Lower lobe of right lung (tissue), 2 donors: Measurements from ENCODE around the gene KDM5B. TPM values are rescaled to one million over a fixed set of nuclear protein-coding genes. Genes with fewer than 3 reads are reported as not detected.

Experiments used
- ATAC-seq, 2 donors: fragments of 200-7000 bp; cut with Tn5 transposase; one replicate each; pipeline ENCODE4 v1.9.1; 2020 to 2022; ENCODE audit warnings: mild to moderate bottlenecking in 2 of 2, moderate library complexity in 2 of 2
- DNase-seq: peaks from one replicate; pipeline ENCODE4 v3.0.0-alpha.2; 2020
- H3K27ac ChIP-seq: fragments of 200-600 bp; one replicate; pipeline ENCODE4 v1.8.0; 2022
- H3K27me3 ChIP-seq: fragments of 200-600 bp; one replicate; pipeline ENCODE4 v1.8.0; 2022; ENCODE audit warnings: low read depth
- H3K36me3 ChIP-seq: fragments of 200-600 bp; one replicate; pipeline ENCODE4 v1.8.0; 2022; ENCODE audit warnings: mild to moderate bottlenecking
- H3K4me1 ChIP-seq: fragments of 200-600 bp; one replicate; pipeline ENCODE4 v1.8.0; 2022
- H3K4me3 ChIP-seq: fragments of 200-600 bp; one replicate; pipeline ENCODE4 v1.8.0; 2022; ENCODE audit warnings: mild to moderate bottlenecking
- H3K9me3 ChIP-seq: fragments of 200-600 bp; one replicate; pipeline ENCODE4 v1.8.0; 2022
- intact Hi-C: fragments of 100-400 bp; cut with DNase I; formaldehyde crosslinking; loops from one replicate; pipeline ENCODE4 v1.11.0; 2022
- total RNA-seq: library from RNA; stranded (reverse); fragmentation: NEBNext Ultra II Directional; extraction: Animal tissue kit (Norgen Biotek cat#: 25700); gene quantifications from one replicate; pipeline ENCODE4 v1.2.1, GENCODE V29; 2021
- TF ChIP-seq, protein P1 (sequence below): fragments of 200-600 bp; IDR thresholded peaks from one replicate; pipeline ENCODE4 v1.8.0; 2022; ENCODE audit warnings: antibody characterized with exemption, mild to moderate bottlenecking
- donor health status: DM: no; HTN: yes; CAD: no; lungs with severe emphysema.

The KDM5B gene
- total RNA-seq, 1 donor from 2014 or later = 48.9 TPM

GRCh38 chr1:202708456-202709275 lies 99.6 kb downstream of the KDM5B start:
- intact Hi-C loops = no loop called here
- Histone ChIP-seq H3K27ac (no peak overlapping the region), H3K27me3 (peaks cover 92% of the 10 kb centered on the region), H3K4me1 (peaks cover 13% of the 10 kb centered on the region), H3K36me3 (no peaks in the 10 kb centered on the region), H3K4me3 (no peak overlapping the region), H3K9me3 (no peaks in the 10 kb centered on the region)
- DNase-seq (no peak), ATAC-seq (no peak)
- TF ChIP-seq, protein P1, sequence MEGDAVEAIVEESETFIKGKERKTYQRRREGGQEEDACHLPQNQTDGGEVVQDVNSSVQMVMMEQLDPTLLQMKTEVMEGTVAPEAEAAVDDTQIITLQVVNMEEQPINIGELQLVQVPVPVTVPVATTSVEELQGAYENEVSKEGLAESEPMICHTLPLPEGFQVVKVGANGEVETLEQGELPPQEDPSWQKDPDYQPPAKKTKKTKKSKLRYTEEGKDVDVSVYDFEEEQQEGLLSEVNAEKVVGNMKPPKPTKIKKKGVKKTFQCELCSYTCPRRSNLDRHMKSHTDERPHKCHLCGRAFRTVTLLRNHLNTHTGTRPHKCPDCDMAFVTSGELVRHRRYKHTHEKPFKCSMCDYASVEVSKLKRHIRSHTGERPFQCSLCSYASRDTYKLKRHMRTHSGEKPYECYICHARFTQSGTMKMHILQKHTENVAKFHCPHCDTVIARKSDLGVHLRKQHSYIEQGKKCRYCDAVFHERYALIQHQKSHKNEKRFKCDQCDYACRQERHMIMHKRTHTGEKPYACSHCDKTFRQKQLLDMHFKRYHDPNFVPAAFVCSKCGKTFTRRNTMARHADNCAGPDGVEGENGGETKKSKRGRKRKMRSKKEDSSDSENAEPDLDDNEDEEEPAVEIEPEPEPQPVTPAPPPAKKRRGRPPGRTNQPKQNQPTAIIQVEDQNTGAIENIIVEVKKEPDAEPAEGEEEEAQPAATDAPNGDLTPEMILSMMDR = no peak

DNA sequence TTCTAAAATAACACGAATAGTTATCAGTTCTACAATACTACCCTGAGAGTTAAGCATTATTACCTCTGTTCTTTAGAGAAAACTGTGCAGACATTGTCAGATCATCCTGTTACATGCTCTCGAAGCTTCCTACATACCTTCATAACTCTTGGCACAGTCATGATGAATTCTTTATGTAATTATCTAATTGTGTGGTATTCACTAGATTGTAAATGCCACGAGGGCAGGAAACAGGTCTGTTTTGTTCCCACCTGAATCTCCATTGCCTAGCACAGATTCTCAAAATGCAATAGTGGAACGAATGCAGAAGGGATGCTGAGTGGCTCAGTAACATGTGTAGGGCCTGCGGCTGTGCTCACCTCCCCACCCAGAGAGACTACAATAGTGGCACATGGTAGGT lies 101.4 kb downstream of the KDM5B start:
- Histone ChIP-seq H3K27ac (no peak overlapping the region), H3K9me3 (no peaks in the 10 kb centered on the region), H3K36me3 (no peaks in the 10 kb centered on the region), H3K27me3 (peaks cover 90% of the 10 kb centered on the region), H3K4me3 (no peak overlapping the region), H3K4me1 (peaks cover 13% of the 10 kb centered on the region)
- ATAC-seq = no peak
- intact Hi-C loops = no loop called here
- TF ChIP-seq, protein P1 = no peak
- no peak for DNase-seq

DNA sequence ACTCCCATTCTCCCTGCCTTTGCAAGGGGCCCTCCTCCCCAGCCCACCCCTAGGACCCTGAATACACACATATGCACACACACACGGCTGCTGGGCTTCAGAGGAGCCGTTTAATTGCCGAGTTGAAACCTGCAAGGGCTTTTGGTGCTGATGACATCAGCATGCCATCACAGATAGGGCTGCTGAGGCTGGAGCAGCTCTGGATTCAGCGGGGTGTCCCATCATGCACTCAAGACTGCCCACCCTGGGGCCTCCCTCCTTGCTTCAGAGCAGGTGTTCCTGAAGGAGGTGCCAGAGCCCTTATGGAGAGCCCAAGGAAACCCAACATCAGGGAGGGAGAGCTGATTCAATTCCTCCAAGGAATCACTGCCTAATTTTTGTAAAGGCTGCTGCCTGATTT lies 103.6 kb downstream of the KDM5B start:
- Histone ChIP-seq H3K36me3 (no peaks in the 10 kb centered on the region), H3K4me3 (no peak overlapping the region), H3K4me1 (peaks cover 3% of the 10 kb centered on the region), H3K9me3 (no peaks in the 10 kb centered on the region), H3K27ac (no peak overlapping the region), H3K27me3 (peaks cover 68% of the 10 kb centered on the region)
- intact Hi-C loops = no loop called here
- TF ChIP-seq, protein P1 = no peak
- ATAC-seq = no peak
- no peak for DNase-seq

- no peaks in the 10 kb centered on the region for H3K9me3 ChIP-seq
- H3K27ac ChIP-seq = no peak overlapping the region
- H3K36me3 ChIP-seq = no peaks in the 10 kb centered on the region
- no peaks in the 10 kb centered on the region for H3K4me1 ChIP-seq
- peaks cover 64% of the 10 kb centered on the region for H3K27me3 ChIP-seq
- DNase-seq (no peak), ATAC-seq (no peak)
- intact Hi-C loops = no loop called here
- H3K4me3 ChIP-seq = no peak overlapping the region
- TF ChIP-seq, protein P1 = no peak
Observed at GRCh38 chr1:202703191-202703590, 105.0 kb downstream of the KDM5B start.

GRCh38 chr1:202702088-202702487 lies 106.1 kb downstream of the KDM5B start:
- Histone ChIP-seq H3K4me1 (no peaks in the 10 kb centered on the region), H3K27me3 (peaks cover 61% of the 10 kb centered on the region), H3K4me3 (no peak overlapping the region), H3K27ac (no peak overlapping the region), H3K9me3 (no peaks in the 10 kb centered on the region), H3K36me3 (no peaks in the 10 kb centered on the region)
- TF ChIP-seq, protein P1 = no peak
- ATAC-seq (no peak), DNase-seq (no peak)
- intact Hi-C loops = no loop called here
